Lung (tissue), 12 donors: ENCODE measurements around the gene ATP6V1F. TPM values are rescaled to one million over a fixed set of nuclear protein-coding genes. Genes with fewer than 3 reads are reported as not detected.

Experiments
- ATAC-seq: fragments of 200-7000 bp; cut with Tn5 transposase; one replicate; pipeline ENCODE4 v1.9.1; 2020; ENCODE audit warnings: moderate number of reproducible peaks; ENCODE audit not compliant: insufficient read depth, low FRiP score
- DNase-seq, 3 donors: peaks; one replicate each; pipeline ENCODE4 v3.0.0-alpha.2; 2013 to 2017
- H3K27ac ChIP-seq, 2 donors: one replicate each; pipeline ENCODE4 v1.5.1; 2013; ENCODE audit warnings: mild to moderate bottlenecking in 2 of 2, moderate library complexity in 2 of 2, control low read depth in 1 of 2, inconsistent platforms in 1 of 2, low read depth in 1 of 2, low read length in 1 of 2
- H3K27me3 ChIP-seq, 3 donors: one replicate each; pipeline ENCODE4 v1.5.1; 2013; ENCODE audit warnings: low read length in 2 of 3; ENCODE audit not compliant: control insufficient read depth in 3 of 3, insufficient read depth in 3 of 3
- H3K36me3 ChIP-seq, 4 donors: one replicate each; pipeline ENCODE4 v1.5.1; 2013; ENCODE audit warnings: low read length in 4 of 4, mild to moderate bottlenecking in 1 of 4, moderate library complexity in 1 of 4; ENCODE audit not compliant: control insufficient read depth in 4 of 4, insufficient read depth in 4 of 4
- H3K4me1 ChIP-seq, 5 donors: one replicate each; pipeline ENCODE4 v1.5.1; 2013; ENCODE audit warnings: low read length in 5 of 5, mild to moderate bottlenecking in 2 of 5, moderate library complexity in 1 of 5; ENCODE audit not compliant: control insufficient read depth in 5 of 5, insufficient read depth in 5 of 5
- H3K4me3 ChIP-seq: one replicate; pipeline ENCODE4 v1.5.1; 2013; ENCODE audit warnings: mild to moderate bottlenecking, control low read depth, moderate library complexity
- H3K9ac ChIP-seq, 2 donors: one replicate each; pipeline ENCODE4 v1.5.1; 2013; ENCODE audit warnings: low read length in 2 of 2, control low read depth in 1 of 2; ENCODE audit not compliant: insufficient read depth in 1 of 2
- H3K9me3 ChIP-seq, 4 donors: one replicate each; pipeline ENCODE4 v1.5.1; 2013; ENCODE audit warnings: low read length in 3 of 4, mild to moderate bottlenecking in 1 of 4, moderate library complexity in 1 of 4; ENCODE audit not compliant: control insufficient read depth in 4 of 4, insufficient read depth in 3 of 4
- WGBS, 2 donors: extraction: QIAGEN DNeasy Blood & Tissue Kit; methylation state at CpG; one replicate each; pipeline ENCODE4 v1.1.7; 2013; 5-methylcytosine and 5-hydroxymethylcytosine counted together
- polyA plus RNA-seq, 2 donors: library from polyadenylated mRNA; stranded (reverse); fragments of 200-250 nt; gene quantifications; one replicate each; pipeline ENCODE4 v1.2.1, GENCODE V29; 2013
- total RNA-seq, 2 donors: library from RNA; depleted of rRNA in 1 of 2; stranded (reverse); fragments of >200 nt in 1 of 2; gene quantifications; one replicate each; pipeline ENCODE4 v1.2.1, GENCODE V29; 2014 to 2021
- TF ChIP-seq, protein P1 (sequence below): IDR thresholded peaks from 2 replicates; pipeline ENCODE4 v1.5.1; 2012; ENCODE audit warnings: mild to moderate bottlenecking; ENCODE audit errors: control extremely low read depth, extremely low read depth
- donor health status: control.
- donor health status: control.
- donor health status: Bipolar disorder and iron deficiency.
- donor health status: healthy.
- donor health status: DM: yes; HTN: yes; CAD: no.

Gene ATP6V1F
- total and polyA plus RNA-seq, 4 donors, result 43.9 to 383 (median 225) TPM

DNA sequence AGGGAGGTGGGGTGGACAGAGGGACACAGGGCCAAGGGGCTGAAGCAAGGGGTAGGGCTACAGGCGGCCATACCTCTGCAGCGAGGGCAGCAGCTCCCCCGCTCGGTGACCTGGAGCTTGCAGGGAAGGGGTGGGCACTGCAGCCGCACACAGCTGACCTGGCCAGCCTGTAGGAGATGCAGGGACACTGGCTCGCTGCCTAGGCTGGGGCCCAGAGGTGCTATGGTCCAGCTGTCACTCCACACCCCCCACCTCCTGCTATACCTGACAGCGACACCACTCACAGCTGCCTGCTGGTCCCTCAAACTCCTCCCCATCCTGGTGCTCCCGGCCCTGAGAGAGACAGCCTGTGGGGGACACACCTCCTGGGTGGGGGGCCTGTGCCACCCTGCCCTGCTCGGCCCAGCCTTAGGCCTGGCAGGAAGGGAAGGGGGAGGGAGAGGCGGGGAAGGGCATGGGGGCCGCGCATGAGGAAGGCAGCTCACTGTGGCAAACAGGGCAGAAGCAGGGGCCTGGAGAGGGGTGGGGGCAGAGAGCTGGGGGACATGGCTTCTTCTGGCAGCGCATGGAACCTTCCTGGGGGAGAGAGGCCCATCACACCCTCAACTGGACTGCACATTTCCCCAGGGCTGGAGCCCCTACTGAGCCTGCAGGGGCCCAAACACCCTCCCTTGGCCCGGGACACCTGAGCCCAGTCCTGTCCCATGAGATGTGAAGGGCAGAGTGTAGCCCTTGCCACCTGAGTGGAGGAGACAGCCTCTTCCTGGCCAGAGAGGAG is 23.9 kb downstream of the ATP6V1F start:
- H3K27me3 ChIP-seq, result peaks cover 0 to 10% (median 0%) of the 10 kb centered on the region in 3 donors
- DNase-seq, result peak in 1 of 3 donors; percentile 12
- 51 to 52% methylated on average over 14 of the region's 14 CpGs for WGBS, 2 donors

DNA sequence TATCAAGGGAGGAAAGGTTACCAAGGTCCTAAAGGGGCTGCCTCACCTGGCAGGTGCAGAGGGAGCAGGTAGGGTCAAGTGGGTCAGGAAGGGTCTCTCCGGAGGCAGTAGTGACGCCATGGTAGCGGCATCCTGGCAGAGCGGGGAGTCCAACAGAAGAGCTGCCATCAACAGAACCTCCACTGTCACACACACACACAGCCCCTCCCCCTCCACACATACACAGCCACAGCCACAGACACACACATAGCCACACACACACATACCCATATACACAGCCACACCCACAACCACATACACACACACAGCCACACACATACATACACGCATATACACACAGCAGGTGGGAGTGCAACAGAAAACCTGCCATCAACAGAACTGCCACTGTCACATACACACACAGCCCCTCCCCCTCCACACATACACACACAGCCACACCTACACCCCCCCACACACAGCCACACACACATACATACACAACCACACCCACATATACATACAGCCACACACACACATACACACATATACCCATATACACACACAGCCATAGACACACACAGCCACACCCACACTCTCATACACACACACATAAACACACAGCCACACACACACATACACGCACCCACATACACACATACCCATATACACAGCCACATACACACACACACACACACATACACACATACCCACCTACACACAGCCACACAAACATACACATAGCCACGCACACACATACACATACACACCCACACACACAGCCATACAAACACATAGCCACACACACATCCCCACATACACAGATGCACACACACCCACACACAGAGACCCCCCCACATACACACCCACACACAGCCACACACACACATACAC is 24.7 kb downstream of the ATP6V1F start:
- TF ChIP-seq, protein P1, sequence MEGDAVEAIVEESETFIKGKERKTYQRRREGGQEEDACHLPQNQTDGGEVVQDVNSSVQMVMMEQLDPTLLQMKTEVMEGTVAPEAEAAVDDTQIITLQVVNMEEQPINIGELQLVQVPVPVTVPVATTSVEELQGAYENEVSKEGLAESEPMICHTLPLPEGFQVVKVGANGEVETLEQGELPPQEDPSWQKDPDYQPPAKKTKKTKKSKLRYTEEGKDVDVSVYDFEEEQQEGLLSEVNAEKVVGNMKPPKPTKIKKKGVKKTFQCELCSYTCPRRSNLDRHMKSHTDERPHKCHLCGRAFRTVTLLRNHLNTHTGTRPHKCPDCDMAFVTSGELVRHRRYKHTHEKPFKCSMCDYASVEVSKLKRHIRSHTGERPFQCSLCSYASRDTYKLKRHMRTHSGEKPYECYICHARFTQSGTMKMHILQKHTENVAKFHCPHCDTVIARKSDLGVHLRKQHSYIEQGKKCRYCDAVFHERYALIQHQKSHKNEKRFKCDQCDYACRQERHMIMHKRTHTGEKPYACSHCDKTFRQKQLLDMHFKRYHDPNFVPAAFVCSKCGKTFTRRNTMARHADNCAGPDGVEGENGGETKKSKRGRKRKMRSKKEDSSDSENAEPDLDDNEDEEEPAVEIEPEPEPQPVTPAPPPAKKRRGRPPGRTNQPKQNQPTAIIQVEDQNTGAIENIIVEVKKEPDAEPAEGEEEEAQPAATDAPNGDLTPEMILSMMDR, result no peak
- Histone ChIP-seq H3K36me3 (no peaks in the 10 kb centered on the region), H3K4me1 (peaks cover 0 to 3% (median 0%) of the 10 kb centered on the region in 5 donors), H3K4me3 (no peak overlapping the region), H3K27me3 (peaks cover 0 to 14% (median 0%) of the 10 kb centered on the region in 3 donors), H3K9ac (no peak overlapping the region), H3K27ac (no peak overlapping the region), H3K9me3 (no peaks in the 10 kb centered on the region)
- no peak for ATAC-seq
- DNase-seq, result peak in 1 of 3 donors; percentile 12
- WGBS, 2 donors, result 83 to 89% methylated on average over 7 of the region's 7 CpGs

More for the DNA sequence above, 23.9 kb downstream of the ATP6V1F start:
- no peak for ATAC-seq
- Histone ChIP-seq H3K9me3 (no peaks in the 10 kb centered on the region), H3K4me1 (peaks cover 0 to 3% (median 0%) of the 10 kb centered on the region in 5 donors), H3K36me3 (no peaks in the 10 kb centered on the region), H3K9ac (no peak overlapping the region), H3K4me3 (no peak overlapping the region), H3K27ac (no peak overlapping the region)
- TF ChIP-seq, protein P1, result no peak

DNA sequence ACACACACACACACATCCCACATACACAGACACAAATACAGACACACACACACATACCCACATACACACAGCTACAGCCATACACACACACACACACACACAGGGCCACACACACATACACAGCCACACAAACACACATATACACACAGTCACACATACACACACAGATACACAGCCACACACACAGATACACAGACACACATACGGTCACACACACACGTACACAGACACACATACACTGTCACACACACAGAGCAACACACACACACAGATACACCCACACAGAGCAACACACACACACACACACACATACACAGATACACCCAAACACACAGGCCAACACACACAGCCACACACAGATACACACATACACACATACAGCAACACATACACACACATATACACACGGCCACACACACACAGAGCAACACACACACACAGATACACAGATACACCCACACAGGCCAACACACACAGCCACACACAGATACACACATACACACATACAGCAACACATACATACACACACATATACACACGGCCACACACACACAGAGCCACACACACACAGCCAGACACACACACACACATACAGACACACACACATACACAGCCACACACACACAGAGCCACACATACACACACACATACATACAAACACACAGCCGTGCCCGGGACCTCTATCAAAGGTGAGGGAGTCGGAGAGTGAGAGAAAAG is 25.5 kb downstream of the ATP6V1F start:
- Histone ChIP-seq H3K27me3 (peaks cover 0 to 14% (median 0%) of the 10 kb centered on the region in 3 donors), H3K36me3 (no peaks in the 10 kb centered on the region), H3K4me3 (no peak overlapping the region), H3K4me1 (peaks cover 0 to 3% (median 0%) of the 10 kb centered on the region in 5 donors), H3K9me3 (no peaks in the 10 kb centered on the region), H3K27ac (no peak overlapping the region), H3K9ac (no peak overlapping the region)
- TF ChIP-seq, protein P1, result no peak
- DNase-seq (peak in 1 of 3 donors; percentile 3), ATAC-seq (no peak)
- WGBS, 2 donors, result 89 to 93% methylated on average over 7 of the region's 7 CpGs
